HG02973 (cell line): ENCODE data around the gene ZNF609.
"Not testable (repeated sequence)": the region's sequence is repeated elsewhere in the genome, so short reads cannot be mapped to it uniquely, and the experiment has no call there.

ENCODE experiments used
- ATAC-seq: cut with Tn5 transposase; IDR thresholded peaks from one replicate; pipeline ENCODE4 v1.9.1; 2021; ENCODE audit warnings: moderate library complexity; ENCODE audit not compliant: unreplicated experiment

ZNF609 gene

DNA sequence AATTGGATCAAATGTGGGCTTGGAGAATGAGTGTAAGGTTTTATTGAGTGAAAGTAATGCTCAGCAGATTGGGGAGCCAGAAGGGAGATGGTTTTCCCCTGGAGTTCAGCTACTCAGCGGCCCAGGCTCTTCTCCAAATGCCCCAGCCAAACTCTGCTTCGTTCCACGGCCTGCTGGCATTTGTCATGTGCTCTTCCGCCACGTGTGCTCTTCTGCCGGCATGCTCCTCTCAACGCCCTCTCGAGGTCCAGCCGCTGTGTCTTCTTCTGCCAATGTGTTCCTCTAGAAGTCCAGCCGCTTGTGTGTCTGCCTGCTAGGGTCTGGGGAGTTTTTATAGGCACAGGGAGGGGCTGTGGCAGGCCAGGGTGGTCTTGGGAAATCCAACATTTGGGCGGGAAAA lies 158.2 kb downstream of the ZNF609 start:
- no peak for ATAC-seq

- ATAC-seq = no peak
These were observed 159.8 kb downstream of the ZNF609 start for GRCh38 chr15:64619880-64620839.

DNA sequence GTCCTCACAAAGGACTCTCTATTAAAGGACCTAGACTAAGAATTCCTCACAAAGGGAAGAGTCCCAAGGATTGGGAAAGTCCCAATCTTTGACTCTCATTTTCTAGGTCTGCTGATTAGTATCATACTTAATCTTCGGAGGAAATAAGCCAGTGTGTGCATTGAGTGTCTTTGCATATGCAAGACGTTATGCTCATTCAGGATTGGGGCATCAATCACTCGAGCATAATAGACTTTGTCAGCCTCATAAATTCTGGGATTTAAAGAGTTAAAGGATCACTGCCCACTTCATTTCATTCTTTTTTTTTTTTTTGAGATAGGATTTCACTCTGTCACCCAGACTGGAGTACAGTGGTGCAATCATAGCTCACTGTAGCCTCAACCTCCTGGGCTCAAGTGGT lies 160.7 kb downstream of the ZNF609 start:
- no peak for ATAC-seq

- peak; percentile 54 for ATAC-seq
These were observed 162.3 kb downstream of the ZNF609 start for GRCh38 chr15:64622410-64623260.

DNA sequence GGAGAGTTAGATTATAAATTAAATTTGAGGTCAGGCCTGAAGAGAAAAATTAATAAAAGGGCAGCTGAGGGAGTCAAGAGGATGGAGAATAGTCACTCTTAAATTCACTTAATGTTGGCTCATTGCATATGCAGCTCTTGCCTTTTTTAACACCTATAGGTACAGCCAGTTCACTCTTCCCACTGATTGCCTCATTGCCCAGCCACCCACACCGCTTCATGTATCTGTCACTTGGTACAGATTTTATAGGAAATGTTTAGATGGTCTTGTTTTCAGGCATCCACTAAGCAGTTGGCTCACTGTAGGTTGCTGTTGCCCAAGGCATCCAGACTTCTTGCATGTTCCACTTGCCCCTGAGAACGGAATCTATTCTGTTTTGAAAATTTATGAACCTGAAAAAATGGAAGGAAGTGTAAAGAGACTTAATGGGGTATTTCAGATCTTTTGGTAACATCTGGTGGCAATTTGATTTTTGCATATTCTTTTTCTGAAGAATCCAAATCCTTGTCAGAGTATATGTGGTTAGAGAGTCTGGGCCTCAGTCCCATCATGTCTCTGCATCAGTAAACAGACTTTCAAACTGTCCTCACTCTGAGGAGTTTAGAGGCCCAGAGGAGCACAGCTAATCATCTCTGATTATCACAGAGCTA lies 163.1 kb downstream of the ZNF609 start:
- no peak for ATAC-seq

- ATAC-seq = no peak
These were observed 163.9 kb downstream of the ZNF609 start for GRCh38 chr15:64624242-64624641.

DNA sequence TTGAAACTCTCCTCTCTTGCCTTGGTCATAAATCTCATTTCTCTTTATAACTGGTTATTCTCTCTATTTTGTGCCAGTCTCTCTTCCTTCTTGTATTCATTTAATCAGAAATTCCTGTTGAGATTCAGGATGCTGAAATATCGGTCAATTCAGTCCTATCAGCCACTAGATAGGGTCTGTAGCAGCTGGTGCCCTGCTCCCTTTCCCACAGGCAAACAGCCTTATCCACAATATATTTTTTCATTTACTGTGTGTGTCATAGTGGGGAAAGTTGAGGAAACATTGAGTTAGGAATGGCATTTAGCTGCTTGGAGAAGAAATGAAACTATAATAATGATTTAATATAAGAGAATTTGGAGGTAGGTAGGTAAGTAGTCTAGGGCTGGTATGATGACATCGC lies 168.7 kb downstream of the ZNF609 start:
- ATAC-seq = no peak

DNA sequence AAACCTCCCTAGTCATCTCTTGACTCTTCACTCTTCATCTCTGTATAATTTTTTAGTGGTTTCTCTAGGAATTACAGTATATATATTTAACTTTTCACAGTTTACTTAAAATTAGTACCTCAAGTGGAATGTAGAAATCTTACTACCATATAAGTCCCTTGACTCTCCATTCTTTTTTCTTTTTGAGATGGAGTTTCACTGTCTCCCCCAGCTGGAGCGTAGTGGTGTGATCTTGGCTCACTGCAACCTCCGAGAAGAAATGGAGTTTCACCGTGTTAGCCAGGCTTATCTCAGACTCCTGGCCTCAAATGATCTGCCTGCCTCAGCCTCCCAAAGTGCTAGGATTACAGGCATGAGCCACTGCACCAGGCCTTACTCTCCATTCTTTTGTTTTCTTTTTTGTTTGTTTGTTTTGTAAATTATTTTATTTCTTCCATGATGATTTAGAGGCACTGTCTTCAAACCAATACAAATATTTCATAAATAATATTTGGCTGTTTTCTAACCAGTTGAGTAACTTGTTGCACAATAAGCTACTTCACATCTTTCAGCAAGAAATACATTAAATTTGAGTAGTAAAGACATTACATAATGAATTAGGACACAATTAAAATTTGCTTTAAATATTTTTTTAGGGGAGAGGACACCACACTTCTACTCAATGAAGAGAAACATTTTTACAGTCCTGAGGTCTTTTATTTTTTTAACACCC lies 170.2 kb downstream of the ZNF609 start:
- ATAC-seq = no peak

DNA sequence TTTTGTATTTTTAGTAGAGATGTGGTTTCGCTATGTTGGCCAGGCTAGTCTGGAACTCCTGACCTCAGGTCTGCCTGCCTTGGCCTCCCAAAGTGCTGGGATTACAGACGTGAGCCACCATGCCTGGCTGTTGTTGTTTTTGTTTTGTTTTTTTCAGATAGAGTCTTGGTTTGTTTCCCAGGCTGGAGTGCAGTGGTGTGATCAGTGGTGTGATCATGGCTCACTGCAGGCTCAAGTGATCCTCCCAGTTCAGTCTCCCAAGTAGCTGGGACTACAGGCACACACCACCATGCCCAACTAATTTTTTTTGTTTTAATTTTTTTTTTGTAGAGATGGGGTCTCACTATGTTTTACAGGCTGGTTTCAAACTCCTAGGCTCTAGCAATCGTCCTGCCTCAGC lies 172.3 kb downstream of the ZNF609 start:
- not testable (repeated sequence) for ATAC-seq

DNA sequence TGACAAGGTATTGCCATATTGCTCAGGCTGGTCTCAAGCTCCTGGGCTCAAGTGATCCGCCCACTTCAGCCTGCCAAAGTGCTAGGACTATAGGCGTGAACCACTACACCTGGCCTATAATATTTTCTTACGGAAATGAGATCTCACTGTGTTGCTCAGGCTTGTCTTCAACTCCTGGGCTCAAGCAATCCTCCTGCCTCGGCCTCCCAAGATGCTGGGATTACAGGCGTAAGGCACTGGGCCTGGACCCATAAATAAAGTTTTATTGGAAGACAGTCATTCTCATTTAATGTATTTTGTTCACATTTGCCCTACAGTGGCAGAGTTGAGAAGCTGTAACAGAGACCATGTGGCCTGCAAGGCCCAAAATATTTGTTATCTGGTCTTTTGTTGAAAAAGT lies 173.0 kb downstream of the ZNF609 start:
- ATAC-seq = no peak

GRCh38 chr15:64634027-64634426 lies 173.6 kb downstream of the ZNF609 start:
- ATAC-seq = peak; percentile 83

DNA sequence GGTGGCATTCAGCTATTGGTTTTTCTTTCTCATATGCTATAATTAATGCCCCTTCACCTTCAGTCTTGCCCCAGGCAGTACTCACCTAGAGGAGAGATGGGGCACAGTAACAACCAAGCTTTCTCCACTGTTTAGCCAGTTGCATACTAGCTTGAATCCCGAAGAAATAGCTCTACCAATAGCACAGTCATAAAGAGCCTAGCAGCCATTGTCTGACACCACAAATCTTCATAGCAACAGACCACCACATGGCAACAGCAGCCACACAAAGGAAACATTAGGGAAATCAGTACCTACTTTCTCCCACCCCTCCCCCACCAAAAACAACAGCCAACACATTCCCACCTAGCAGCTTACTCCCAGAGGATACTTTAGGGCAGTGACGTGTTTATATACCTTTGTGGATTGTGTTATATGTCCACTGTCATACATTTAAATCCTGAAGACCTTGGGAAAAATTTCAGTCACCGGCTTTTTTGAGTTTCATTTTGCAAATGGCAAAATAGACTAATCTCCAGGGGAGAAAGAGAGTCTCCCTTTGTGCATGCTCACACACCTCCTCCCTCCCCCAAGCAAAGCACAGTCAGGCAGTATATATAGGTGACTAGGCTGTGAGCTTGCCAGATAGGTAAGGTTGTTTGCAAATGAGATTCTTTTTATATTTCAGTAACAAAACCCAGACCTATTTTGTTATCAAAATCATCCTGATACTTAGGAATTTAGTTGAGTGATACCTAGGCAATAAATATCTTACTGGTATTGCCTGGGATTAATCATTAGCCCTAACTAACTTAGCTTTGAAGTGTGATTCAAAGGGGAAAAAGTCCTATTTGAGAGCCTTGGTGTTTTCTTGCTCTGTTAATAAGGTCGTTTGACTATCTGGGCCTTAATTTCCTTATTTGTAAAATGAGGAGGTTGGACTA lies 174.5 kb downstream of the ZNF609 start:
- ATAC-seq = peak; percentile 43

- no peak for ATAC-seq
These were observed 175.4 kb downstream of the ZNF609 start for GRCh38 chr15:64635499-64636495.

DNA sequence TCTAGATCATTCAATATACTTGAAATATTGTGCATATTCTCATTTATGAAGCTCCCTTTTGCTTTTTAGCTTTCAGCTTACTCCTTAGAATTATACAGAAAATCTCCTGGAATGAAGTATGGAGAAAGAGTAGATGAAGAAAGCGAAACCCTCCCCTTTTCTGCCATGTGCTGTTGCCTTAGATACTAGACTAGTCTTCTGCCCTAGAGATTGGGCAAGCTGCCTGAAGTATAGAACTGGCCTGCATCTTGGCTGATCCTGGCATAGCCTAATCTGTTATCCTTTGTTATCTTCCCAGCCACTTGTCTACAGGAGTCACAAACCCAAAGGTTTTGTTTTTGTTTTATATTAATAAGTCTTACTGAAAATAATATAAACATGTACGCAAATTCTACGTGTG lies 176.2 kb downstream of the ZNF609 start:
- ATAC-seq = no peak

GRCh38 chr15:64637412-64637811 lies 177.0 kb downstream of the ZNF609 start:
- ATAC-seq = no peak

DNA sequence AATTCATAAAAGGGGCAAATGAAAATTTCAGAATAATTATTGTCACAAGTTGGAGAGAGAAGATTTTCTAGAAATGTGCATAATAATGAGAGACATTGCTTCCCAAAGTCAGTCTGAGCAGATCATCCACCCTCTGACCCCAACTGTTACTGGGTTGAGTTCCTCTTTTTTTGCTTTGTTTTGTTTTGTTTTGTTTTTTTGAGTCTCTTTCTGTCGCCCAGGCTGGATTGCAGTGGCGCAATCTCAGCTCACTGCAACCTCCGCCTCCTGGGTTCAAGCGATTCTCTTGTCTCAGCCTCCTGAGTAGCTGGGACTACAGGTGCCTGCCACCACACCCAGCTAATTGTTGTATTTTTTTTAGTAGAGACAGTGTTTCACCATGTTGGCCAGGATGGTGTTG lies 179.4 kb downstream of the ZNF609 start:
- not testable (repeated sequence) for ATAC-seq

DNA sequence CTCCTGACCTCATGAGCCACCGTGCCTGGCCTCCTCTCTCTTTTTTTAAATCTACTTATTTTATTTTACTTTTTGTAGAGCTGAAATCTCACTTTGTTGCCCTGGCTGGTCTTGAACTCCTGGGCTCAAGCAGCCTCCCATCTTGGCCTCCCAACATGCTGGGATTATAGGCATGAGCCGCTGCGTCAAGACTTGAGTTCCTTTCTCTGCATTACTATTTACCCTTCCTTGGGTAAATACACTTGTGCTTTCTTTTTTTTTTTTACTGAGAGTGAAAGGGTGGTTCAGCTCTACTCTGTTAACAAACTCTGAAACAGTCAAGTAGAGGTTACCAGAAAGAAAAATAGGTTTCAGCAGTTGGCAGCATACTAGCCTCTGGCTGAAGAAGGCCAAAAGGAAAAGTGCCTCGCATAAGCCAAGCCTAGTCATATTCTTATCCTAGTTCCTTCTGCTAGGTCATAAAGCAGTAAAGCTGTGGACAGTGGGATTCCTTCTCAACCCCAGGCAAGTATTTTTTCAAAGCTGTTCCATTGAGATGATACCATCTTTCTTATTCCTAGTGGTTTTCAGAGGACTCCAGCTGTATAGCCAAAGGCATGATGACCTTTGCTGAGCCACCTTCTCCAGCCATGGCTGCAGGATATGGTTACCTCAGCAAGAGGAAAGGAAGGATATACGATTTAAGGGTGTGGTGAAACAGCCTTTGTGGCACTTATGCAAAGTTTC lies 179.9 kb downstream of the ZNF609 start:
- ATAC-seq = no peak

DNA sequence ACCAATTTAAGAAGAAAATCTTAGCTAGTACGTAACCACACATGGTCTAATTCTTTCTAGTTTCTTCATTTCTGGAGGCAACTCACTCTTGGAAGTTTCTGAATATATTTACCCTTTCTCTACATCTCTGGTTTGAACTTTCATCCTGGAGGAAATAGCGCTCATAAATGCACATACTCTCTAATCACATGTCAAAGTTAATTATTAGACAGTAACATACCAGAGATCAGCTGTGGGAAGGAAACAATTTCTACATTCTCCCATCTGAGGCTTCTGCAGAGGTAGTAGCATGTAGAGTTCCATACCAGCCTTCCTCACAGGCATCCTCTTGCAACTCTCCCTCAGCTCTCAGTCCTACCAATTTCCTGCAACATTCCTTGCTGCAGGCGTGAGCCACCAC lies 182.5 kb downstream of the ZNF609 start:
- no peak for ATAC-seq
